Thyroid gland (tissue), 4 donors: ENCODE results near the gene MYH14.

Experiments
- POLR2A ChIP-seq, 2 donors: fragments of 450-650 bp; IDR thresholded peaks; one replicate each; pipeline ENCODE4 v1.6.1; 2017; ENCODE audit warnings: antibody characterized with exemption in 2 of 2, mild to moderate bottlenecking in 2 of 2, moderate library complexity in 1 of 2
- TF ChIP-seq, protein P1 (sequence below), 6 experiments: fragments of 200-600 bp in 3 of 6; fragments of 450-650 bp in 3 of 6; sonication (generic) in 3 of 6; IDR thresholded peaks; one replicate each; pipeline ENCODE4 v1.5.1; 2016 to 2019; ENCODE audit warnings: antibody characterized with exemption in 6 of 6, mild to moderate bottlenecking in 2 of 6, inconsistent platforms in 1 of 6, moderate library complexity in 1 of 6

DNA sequence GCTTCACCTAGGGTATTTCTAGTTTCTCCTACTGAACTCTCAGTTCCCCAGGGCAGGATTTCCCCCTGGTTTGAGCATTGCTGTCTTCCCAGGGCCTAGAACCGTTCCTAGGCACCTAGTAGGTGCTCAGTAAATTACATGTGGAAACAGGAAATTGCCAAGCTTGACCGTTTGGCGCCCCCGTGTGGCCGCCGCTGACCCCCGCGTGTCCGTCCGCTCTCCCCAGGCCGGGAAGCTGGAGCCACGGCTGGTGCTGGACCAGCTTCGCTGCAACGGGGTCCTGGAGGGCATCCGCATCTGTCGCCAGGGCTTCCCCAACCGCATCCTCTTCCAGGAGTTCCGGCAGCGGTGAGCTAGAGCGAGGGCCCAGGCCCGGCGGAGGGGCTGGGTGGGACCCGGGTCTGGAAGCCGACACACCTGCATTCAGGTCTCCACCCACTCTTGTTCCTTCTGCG lies 55.5 kb downstream of the MYH14 start:
- TF ChIP-seq, protein P1, sequence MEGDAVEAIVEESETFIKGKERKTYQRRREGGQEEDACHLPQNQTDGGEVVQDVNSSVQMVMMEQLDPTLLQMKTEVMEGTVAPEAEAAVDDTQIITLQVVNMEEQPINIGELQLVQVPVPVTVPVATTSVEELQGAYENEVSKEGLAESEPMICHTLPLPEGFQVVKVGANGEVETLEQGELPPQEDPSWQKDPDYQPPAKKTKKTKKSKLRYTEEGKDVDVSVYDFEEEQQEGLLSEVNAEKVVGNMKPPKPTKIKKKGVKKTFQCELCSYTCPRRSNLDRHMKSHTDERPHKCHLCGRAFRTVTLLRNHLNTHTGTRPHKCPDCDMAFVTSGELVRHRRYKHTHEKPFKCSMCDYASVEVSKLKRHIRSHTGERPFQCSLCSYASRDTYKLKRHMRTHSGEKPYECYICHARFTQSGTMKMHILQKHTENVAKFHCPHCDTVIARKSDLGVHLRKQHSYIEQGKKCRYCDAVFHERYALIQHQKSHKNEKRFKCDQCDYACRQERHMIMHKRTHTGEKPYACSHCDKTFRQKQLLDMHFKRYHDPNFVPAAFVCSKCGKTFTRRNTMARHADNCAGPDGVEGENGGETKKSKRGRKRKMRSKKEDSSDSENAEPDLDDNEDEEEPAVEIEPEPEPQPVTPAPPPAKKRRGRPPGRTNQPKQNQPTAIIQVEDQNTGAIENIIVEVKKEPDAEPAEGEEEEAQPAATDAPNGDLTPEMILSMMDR (IDR thresholded peaks at IDR 0.05), result peak in 5 of 6 experiments; percentile 43 to 66 (median 57)
- TF ChIP-seq POLR2A (IDR thresholded peaks at IDR 0.05), result no peak
